ENCODE results near the gene CNTN6.

GRCh38 chr3:1287815-1288214 is 195.0 kb downstream of the CNTN6 start:
- TF ChIP-seq CTCF (IDR thresholded peaks at IDR 0.05; ENCODE audit: low read depth, low read length, poor library complexity, severe bottlenecking) (no peak), EZH2phosphoT487 (IDR thresholded peaks at IDR 0.05; ENCODE audit: borderline replicate concordance, low read length) (no peak)
